Breast epithelium (tissue), 3 donors: ENCODE data around the gene UBN2.

Experiments used
- CTCF ChIP-seq, 3 donors: fragments of 450-650 bp; IDR thresholded peaks; one replicate each; pipeline ENCODE4 v1.5.1; 2016 to 2017; ENCODE audit warnings: antibody characterized with exemption in 3 of 3, mild to moderate bottlenecking in 3 of 3, moderate library complexity in 3 of 3
- POLR2AphosphoS5 ChIP-seq, 3 donors: sonication (generic); formaldehyde crosslinking; IDR thresholded peaks; one replicate each; pipeline ENCODE4 v1.6.1; 2017; ENCODE audit warnings: antibody characterized with exemption in 3 of 3

DNA sequence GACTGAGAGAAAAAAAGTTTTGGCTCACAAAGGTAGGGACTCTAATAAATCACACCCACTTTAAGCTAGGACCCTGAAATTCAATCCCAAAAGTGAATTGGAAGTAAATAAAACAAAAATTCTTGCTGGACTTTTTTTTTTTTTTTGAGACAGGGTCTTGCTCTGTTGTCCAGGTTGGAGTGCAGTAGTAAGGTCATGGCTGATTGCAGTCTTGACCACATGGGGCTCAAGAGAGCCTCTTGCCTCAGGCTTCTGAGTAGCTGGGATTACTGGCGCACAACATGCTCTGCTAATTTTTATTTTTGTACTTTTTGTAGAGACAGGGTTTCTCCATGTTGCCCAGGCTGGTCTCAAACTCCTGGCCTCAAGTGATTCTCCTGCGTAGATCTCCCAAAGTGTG lies 123.7 kb downstream of the UBN2 start:
- TF ChIP-seq POLR2AphosphoS5 (IDR thresholded peaks at IDR 0.05) (no peak), CTCF (IDR thresholded peaks at IDR 0.05) (no peak)
